WI38 (cell line): ENCODE data around the gene SPATA16.
"Not testable (repeated sequence)": the region's sequence is repeated elsewhere in the genome, so short reads cannot be mapped to it uniquely, and the experiment has no call there.

Source experiments
- H3K4me3 ChIP-seq: 2 replicates; pipeline ENCODE4 v1.5.1; 2011; ENCODE audit warnings: low read depth, mild to moderate bottlenecking, control low read depth, low read length
- TF ChIP-seq, protein P1 (sequence below): IDR thresholded peaks from 2 replicates; pipeline ENCODE4 v1.5.1; 2012; ENCODE audit warnings: low read depth, mild to moderate bottlenecking, control low read depth, low read length

Gene SPATA16

DNA sequence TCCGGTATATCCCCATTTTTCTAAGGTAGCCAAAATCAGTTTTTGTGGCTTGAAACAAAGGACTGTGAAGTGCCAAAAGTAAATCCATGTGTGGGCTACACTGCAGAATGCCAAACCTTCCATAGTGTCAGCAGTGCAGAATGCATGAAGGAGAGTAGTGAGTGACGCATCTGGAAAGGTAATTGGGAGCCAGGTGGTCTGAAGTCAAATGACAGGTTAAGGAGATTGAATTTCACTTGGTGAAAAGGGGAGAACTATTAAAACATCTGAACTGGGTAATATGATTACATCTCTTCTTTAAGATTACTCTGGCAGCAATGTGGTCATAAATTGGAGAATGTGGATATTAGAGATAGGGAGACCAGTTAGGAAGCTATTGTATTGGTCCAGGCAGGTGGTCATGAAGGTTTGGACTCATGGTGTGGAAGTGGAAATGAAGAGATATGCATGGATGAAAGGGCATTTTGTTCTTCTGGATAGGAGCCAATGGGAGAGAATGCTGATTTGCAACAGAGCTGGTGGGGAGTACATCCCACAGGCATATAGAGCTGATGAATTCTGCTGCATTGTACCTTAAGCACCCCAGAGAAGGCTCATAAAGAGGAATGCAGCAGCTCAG is 272.3 kb downstream of the SPATA16 start:
- no peak overlapping the region for H3K4me3 ChIP-seq

DNA sequence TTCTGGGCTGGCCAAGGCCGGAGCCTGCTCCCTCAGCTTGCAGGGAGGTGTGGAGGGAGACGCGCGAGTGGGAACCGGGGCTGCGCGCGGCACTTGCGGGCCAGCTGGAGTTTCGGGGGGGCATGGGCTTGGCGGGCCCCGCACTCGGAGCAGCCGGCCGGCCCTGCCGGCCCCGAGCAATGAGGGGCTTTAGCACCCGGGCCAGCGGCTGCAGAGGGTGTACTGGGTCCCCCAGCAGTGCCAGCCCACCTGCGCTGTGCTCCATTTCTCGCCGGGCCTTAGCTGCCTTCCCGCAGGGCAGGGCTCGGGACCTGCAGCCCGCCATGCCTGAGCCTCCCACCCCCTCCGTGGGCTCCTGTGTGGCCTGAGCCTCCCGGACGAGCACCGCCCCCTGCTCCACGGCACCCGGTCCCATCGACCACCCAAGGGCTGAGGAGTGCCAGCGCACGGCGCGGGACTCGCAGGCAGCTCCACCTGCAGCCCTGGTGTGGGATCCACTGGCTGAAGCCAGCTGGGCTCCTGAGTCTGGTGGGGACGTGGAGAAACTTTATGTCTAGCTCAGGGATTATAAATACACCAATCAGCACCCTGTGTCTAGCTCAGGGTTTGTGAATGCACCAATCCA is 274.2 kb downstream of the SPATA16 start:
- not testable (repeated sequence) for H3K4me3 ChIP-seq

More for the DNA sequence above, 272.3 kb downstream of the SPATA16 start:
- TF ChIP-seq, protein P1, sequence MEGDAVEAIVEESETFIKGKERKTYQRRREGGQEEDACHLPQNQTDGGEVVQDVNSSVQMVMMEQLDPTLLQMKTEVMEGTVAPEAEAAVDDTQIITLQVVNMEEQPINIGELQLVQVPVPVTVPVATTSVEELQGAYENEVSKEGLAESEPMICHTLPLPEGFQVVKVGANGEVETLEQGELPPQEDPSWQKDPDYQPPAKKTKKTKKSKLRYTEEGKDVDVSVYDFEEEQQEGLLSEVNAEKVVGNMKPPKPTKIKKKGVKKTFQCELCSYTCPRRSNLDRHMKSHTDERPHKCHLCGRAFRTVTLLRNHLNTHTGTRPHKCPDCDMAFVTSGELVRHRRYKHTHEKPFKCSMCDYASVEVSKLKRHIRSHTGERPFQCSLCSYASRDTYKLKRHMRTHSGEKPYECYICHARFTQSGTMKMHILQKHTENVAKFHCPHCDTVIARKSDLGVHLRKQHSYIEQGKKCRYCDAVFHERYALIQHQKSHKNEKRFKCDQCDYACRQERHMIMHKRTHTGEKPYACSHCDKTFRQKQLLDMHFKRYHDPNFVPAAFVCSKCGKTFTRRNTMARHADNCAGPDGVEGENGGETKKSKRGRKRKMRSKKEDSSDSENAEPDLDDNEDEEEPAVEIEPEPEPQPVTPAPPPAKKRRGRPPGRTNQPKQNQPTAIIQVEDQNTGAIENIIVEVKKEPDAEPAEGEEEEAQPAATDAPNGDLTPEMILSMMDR, result no peak

DNA sequence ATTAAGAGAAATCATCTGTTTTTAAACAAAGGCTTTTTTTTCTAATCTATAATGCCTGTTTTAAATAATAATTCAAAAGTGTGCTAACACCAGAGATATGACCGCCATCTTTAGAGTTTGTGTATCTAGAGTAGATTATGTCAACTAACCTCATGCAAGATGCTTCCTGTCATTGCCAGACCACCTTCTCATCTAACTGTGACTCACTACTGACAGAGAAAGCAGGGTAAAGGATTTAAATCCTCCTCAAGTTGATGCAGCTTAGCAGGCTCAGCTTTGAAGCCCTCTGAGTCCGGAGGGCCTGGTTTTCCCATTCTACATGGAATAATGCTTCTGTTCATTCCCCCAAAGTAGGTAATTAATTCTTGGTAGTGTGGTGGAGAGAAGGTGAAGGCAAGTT is 282.0 kb downstream of the SPATA16 start:
- H3K4me3 ChIP-seq, result no peak overlapping the region
- TF ChIP-seq, protein P1, result no peak

DNA sequence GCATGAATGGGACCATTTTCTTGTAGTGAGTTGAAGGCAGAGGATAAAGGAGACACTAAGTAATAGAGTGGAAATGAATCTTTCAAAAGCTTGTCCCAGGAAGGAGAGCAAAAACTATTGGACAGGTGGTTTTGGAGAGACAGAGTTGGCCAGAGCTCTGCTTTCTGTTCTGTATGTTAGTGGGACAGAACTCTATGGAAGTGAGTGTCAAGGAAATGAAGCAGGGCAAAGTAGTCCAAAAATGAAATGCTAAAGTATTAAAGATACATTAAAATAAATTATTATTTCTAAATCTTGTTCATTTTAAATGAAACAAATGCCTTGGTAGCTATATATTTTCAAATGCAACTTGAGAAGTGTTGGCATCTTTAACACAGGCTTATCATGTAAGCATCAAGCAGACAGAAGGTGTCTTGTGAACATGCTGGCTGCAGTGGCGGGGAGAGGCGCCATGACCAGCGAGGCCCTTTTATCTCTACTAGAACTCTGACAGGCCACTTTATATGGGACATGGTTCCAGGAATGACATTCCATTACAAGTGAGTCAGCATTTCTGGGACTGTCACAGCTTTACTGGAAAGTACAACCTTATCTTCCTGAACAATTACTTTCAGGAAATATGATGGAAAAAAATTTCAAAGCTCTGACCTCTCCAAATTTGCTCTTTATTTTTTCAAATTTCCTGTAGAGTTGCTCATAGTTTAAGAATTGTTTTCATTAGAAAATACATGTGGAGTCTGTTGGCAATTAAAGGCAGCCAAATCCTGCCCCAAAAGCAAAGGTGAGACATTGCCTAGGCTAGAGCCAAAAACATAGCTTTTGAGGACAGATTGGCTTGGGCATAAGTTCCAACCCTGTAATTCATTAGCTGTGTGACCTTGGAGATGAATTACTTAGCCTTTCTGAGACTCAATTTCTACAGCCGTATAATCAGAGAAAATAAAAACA is 284.0 kb downstream of the SPATA16 start:
- H3K4me3 ChIP-seq, result no peak overlapping the region
- TF ChIP-seq, protein P1, result no peak

DNA sequence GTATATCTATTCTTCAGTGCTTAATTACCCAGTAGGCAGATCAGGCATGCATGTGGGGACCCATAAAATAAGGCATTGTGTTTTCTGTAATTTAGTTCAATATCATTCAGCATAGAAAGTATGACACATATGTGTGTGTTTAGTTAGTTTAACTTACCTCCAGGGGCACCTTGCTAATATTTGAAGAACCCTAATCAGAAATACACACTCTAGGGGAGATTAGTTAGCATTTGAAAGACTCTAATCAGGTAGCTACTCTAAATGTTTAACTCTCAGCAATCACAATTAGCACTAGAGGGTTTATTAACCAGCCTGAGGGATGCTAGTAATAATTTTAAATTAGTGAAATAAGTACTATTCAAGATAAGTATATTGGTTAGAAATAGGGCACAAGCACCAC is 286.0 kb downstream of the SPATA16 start:
- TF ChIP-seq, protein P1, result no peak
- no peak overlapping the region for H3K4me3 ChIP-seq

DNA sequence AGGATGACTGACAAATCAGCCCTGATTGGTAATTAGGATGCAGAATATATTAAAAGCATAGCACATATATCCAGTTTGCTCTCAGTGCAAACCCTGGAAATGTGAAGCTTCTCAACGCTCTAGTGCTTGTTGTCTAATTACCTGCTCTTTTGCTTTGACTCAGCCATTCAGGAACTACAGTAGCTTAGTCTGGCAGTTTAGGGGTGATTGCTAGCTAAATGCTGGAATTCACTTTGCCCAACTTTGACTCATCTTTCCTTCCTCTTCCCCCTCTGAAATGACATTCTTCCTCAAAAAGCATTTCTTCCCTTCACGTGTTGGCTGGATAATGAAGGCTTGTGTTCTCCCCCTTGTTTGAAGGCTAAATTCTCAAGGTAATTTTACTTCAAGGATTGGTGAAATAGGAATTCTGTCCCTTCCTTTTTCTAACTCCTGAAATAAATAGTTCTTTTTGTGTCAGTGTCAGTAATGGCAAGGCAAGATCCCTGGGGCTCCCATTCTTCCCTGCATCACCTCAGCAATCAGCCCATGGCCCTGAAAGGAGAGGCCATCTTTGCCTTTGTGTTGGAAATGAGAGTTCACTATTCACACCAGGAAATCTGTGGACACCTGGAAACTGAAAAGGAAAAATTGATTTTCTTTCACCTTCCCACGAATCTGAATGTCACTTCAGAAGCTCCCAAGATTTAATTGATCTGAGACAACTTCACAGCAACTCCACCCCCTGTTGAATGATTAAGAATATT is 286.9 kb downstream of the SPATA16 start:
- no peak overlapping the region for H3K4me3 ChIP-seq
- TF ChIP-seq, protein P1, result no peak

DNA sequence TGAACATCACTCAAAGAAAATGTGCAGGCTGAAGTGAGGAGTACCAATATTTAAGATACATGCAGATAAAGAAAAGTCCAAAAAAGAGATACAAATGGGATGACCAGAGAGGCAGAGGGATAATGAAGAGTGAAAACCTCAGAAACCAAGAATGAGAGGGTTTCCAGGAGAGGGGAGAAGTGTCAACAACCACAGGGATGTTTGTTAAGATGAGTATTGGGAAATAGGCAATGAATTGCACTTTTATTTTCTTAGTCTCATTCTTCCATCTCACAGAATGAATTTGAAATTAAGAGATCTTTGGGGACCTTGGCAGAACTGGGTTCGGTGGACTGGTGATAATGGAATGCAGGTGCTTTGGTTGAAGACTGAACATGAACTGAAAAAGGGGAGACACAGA is 288.0 kb downstream of the SPATA16 start:
- no peak overlapping the region for H3K4me3 ChIP-seq
- TF ChIP-seq, protein P1, result no peak
